ENCODE results near the gene GPRC5C. TPM values are rescaled to one million over a fixed set of nuclear protein-coding genes. Genes with fewer than 3 reads are reported as not detected.

GPRC5C gene
- total RNA-seq, 1 donor from 2014 or later, result 24.7 TPM

DNA sequence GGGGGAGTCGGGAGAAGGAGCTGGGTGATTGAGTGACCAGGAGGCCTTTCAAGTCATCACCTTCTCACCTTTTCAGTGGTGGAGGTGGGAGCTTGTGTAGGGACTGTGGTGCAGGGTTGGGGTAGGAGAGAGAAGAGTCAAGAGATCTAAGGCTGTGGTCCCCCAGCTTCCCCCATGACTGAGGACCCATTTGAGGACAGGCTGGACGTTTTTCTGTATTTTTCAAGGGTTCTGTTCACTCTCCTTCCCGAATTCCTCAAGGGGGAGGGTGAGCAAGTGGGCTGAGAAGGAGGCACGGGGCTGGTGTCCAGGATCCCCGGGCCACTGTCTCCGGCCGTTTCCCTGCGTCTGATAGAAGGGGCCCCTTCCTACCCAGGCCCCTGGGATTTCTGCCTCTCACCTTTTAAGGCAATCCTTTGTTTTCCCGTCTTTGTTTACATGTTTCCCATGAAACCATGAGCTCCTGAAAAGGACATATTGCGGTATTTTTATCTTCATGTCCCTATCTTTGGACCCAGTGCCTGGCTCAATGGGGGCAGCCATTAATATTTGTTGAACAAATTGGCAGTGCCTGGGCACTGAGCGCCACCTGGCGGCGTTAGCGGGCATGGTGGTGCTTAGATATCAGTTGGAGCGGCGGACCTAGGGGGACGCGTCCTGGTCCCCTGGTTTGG is 25.4 kb downstream of the GPRC5C start:
- Mint-ChIP-seq H3K36me3 (ENCODE audit: low read depth, unreplicated experiment) (no peaks in the 10 kb centered on the region), H3K27ac (ENCODE audit: unreplicated experiment) (no peak overlapping the region), H3K27me3 (ENCODE audit: unreplicated experiment) (peaks cover 9% of the 10 kb centered on the region), H3K4me1 (ENCODE audit: unreplicated experiment) (peaks cover 7% of the 10 kb centered on the region), H3K4me3 (ENCODE audit: unreplicated experiment) (no peak overlapping the region), H3K9me3 (ENCODE audit: unreplicated experiment) (no peaks in the 10 kb centered on the region)
- TF ChIP-seq, protein P1, sequence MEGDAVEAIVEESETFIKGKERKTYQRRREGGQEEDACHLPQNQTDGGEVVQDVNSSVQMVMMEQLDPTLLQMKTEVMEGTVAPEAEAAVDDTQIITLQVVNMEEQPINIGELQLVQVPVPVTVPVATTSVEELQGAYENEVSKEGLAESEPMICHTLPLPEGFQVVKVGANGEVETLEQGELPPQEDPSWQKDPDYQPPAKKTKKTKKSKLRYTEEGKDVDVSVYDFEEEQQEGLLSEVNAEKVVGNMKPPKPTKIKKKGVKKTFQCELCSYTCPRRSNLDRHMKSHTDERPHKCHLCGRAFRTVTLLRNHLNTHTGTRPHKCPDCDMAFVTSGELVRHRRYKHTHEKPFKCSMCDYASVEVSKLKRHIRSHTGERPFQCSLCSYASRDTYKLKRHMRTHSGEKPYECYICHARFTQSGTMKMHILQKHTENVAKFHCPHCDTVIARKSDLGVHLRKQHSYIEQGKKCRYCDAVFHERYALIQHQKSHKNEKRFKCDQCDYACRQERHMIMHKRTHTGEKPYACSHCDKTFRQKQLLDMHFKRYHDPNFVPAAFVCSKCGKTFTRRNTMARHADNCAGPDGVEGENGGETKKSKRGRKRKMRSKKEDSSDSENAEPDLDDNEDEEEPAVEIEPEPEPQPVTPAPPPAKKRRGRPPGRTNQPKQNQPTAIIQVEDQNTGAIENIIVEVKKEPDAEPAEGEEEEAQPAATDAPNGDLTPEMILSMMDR (IDR thresholded peaks at IDR 0.05; ENCODE audit: unreplicated experiment), result peak; percentile 89
- peak; percentile 78 for DNase-seq (ENCODE audit: low spot score)

DNA sequence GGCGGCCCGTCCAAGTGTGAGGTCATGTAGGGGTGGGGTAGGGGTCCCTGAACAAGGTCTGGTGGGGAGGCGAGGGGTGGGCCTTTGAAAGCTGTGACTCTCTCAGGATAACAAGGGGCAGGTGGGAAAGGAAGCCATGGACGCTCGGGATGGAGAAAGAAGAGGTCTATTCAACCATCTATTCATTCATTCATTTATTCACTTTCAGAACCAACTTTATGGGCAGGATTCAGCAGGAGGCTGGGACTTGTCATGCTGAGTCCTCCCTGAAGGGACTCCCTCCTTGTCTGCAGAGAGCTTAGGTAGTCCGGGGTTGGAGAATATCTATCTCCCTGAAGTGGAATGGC is 25.9 kb downstream of the GPRC5C start:
- Mint-ChIP-seq H3K27ac (ENCODE audit: unreplicated experiment) (no peak overlapping the region), H3K36me3 (ENCODE audit: low read depth, unreplicated experiment) (no peaks in the 10 kb centered on the region), H3K9me3 (ENCODE audit: unreplicated experiment) (no peaks in the 10 kb centered on the region), H3K27me3 (ENCODE audit: unreplicated experiment) (peaks cover 7% of the 10 kb centered on the region), H3K4me1 (ENCODE audit: unreplicated experiment) (peaks cover 8% of the 10 kb centered on the region), H3K4me3 (ENCODE audit: unreplicated experiment) (no peak overlapping the region)
- no peak for DNase-seq (ENCODE audit: low spot score)
- TF ChIP-seq, protein P1 (IDR thresholded peaks at IDR 0.05; ENCODE audit: unreplicated experiment), result no peak

DNA sequence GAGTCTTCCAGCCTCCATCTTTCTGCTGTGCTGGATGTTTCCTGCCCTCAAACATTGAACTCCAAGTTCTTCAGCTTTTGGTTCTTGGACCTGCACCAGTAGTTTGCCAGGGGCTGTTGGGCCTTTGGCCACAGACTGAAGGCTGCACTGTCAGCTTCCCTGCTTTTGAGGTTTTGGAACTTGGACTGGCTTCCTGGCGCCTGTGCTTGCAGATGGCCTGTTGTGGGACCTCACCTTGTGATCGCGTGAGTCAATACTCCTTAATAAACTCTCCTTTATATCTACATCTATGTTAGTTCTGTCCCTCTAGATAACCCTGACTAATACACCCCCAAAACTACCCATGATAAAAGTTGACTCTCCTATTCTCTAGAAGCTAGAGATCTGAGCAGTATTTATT is 26.9 kb downstream of the GPRC5C start:
- TF ChIP-seq, protein P1 (IDR thresholded peaks at IDR 0.05; ENCODE audit: unreplicated experiment), result no peak
- H3K4me1 Mint-ChIP-seq (ENCODE audit: unreplicated experiment), result peaks cover 8% of the 10 kb centered on the region
- no peak for DNase-seq (ENCODE audit: low spot score)
- no peaks in the 10 kb centered on the region for H3K36me3 Mint-ChIP-seq (ENCODE audit: low read depth, unreplicated experiment)
- H3K4me3 Mint-ChIP-seq (ENCODE audit: unreplicated experiment), result no peak overlapping the region
- H3K9me3 Mint-ChIP-seq (ENCODE audit: unreplicated experiment), result no peaks in the 10 kb centered on the region
- H3K27me3 Mint-ChIP-seq (ENCODE audit: unreplicated experiment), result peaks cover 8% of the 10 kb centered on the region
- H3K27ac Mint-ChIP-seq (ENCODE audit: unreplicated experiment), result no peak overlapping the region

DNA sequence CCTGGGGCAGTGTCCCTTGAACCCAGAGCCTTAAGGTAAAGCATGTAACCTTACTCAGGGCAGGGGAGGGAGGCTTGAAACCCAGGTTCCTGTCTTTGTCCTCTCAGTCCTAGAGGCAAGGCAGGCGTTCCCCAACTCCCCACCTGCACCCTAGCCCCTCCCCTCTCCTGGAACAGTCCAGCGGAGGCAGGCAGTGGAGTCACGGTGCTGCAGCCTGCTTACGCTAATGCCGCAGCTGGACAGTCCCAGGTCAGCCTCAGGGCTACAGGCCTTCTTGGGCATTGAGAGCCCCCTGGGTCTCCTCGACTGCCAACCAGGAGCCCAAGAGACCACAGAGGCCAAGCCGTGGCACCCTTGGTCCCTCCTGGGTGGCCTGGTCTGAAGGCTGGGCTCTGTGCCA is 27.7 kb downstream of the GPRC5C start:
- peaks cover 8% of the 10 kb centered on the region for H3K27me3 Mint-ChIP-seq (ENCODE audit: unreplicated experiment)
- TF ChIP-seq, protein P1 (IDR thresholded peaks at IDR 0.05; ENCODE audit: unreplicated experiment), result no peak
- no peak overlapping the region for H3K4me3 Mint-ChIP-seq (ENCODE audit: unreplicated experiment)
- H3K4me1 Mint-ChIP-seq (ENCODE audit: unreplicated experiment), result peaks cover 8% of the 10 kb centered on the region
- H3K9me3 Mint-ChIP-seq (ENCODE audit: unreplicated experiment), result no peaks in the 10 kb centered on the region
- no peak overlapping the region for H3K27ac Mint-ChIP-seq (ENCODE audit: unreplicated experiment)
- DNase-seq (ENCODE audit: low spot score), result no peak
- no peaks in the 10 kb centered on the region for H3K36me3 Mint-ChIP-seq (ENCODE audit: low read depth, unreplicated experiment)

DNA sequence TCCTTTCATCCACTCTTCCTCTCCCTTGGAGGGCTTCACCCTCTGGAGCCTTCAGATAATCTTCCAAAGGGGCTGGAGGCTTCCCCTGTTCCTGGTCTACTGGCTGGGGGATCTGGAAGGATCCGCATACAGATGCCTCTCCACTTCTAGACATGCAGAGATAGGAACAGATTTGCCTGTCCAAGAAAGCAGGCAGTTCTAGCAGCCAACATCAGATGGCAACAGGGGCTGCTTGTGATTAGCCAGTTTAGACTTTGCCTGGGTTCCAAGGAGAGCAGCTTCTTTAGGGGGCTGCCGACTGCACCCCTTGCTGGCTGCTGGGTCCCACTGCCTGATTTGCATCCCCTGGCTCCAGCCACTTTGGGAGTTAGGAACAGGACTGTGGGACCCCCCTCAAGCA is 28.4 kb downstream of the GPRC5C start:
- Mint-ChIP-seq H3K27me3 (ENCODE audit: unreplicated experiment) (peaks cover 4% of the 10 kb centered on the region), H3K9me3 (ENCODE audit: unreplicated experiment) (no peaks in the 10 kb centered on the region), H3K36me3 (ENCODE audit: low read depth, unreplicated experiment) (no peaks in the 10 kb centered on the region), H3K27ac (ENCODE audit: unreplicated experiment) (no peak overlapping the region), H3K4me3 (ENCODE audit: unreplicated experiment) (no peak overlapping the region), H3K4me1 (ENCODE audit: unreplicated experiment) (peaks cover 8% of the 10 kb centered on the region)
- DNase-seq (ENCODE audit: low spot score), result no peak
- TF ChIP-seq, protein P1 (IDR thresholded peaks at IDR 0.05; ENCODE audit: unreplicated experiment), result no peak

Measured in endothelial cell (in vitro differentiated cells).